A673 (cell line): ENCODE measurements around the gene DDA1. TPM values are rescaled to one million over a fixed set of nuclear protein-coding genes. Genes with fewer than 3 reads are reported as not detected.

ENCODE experiments used
- BruUV-seq: library from RNA; stranded (reverse); fragments of 400-500 nt; replicated peaks from 2 replicates; lab custom pipeline; 2021; lab: Mats Ljungman, UMichigan
- CTCF ChIA-PET: fragments of 300-600 bp; sonication (Branson Sonifier 250); formaldehyde crosslinking; loops from one replicate; lab custom pipeline; 2022; ENCODE audit warnings: antibody characterized with exemption; lab: Charles Lee
- POLR2A ChIA-PET: fragments of 300-600 bp; sonication (Branson Sonifier 250); formaldehyde crosslinking; loops from one replicate; lab custom pipeline; 2022; ENCODE audit warnings: antibody characterized with exemption; ENCODE audit not compliant: low non-redundant PET; lab: Charles Lee
- DNase-seq: peaks from one replicate; pipeline ENCODE4 v3.0.0-alpha.2; 2015; ENCODE audit warnings: low spot score
- H3K27ac ChIP-seq: fragments of 200-600 bp; sonication (generic); 2 replicates; pipeline ENCODE4 v1.5.1; 2016; ENCODE audit warnings: mixed run types, low read depth, mild to moderate bottlenecking, mixed read lengths, antibody characterized with exemption, low read length; ENCODE audit not compliant: poor library complexity, severe bottlenecking
- H3K27me3 ChIP-seq: fragments of 200-600 bp; sonication (generic); replicated peaks from 2 replicates; pipeline ENCODE4 v1.6.1; 2017; ENCODE audit warnings: mixed run types, low read depth, mild to moderate bottlenecking, mixed read lengths, antibody characterized with exemption, low read length; ENCODE audit not compliant: insufficient read depth, poor library complexity
- H3K36me3 ChIP-seq: fragments of 200-600 bp; sonication (generic); 2 replicates; pipeline ENCODE4 v1.6.1; 2016; ENCODE audit warnings: mixed run types, mild to moderate bottlenecking, mixed read lengths, antibody characterized with exemption, low read length; ENCODE audit not compliant: insufficient read depth, poor library complexity, severe bottlenecking
- H3K4me1 ChIP-seq: fragments of 200-600 bp; sonication (generic); 2 replicates; pipeline ENCODE4 v1.6.1; 2017; ENCODE audit warnings: mixed run types, mild to moderate bottlenecking, mixed read lengths, antibody characterized with exemption, low read length; ENCODE audit not compliant: insufficient read depth, poor library complexity, severe bottlenecking
- H3K4me3 ChIP-seq: fragments of 200-600 bp; sonication (generic); 2 replicates; pipeline ENCODE4 v1.5.1; 2016; ENCODE audit warnings: low read depth, mixed run types, mild to moderate bottlenecking, mixed read lengths, low read length; ENCODE audit not compliant: poor library complexity, severe bottlenecking
- H3K9me3 ChIP-seq: fragments of 200-600 bp; sonication (generic); 2 replicates; pipeline ENCODE4 v1.6.1; 2016; ENCODE audit warnings: mixed run types, low read depth, mild to moderate bottlenecking, mixed read lengths, antibody characterized with exemption, low read length; ENCODE audit not compliant: poor library complexity, severe bottlenecking
- EZH2 ChIP-seq: fragments of 200-600 bp; sonication (generic); IDR thresholded peaks from 2 replicates; pipeline ENCODE4 v1.6.1; 2017; ENCODE audit warnings: borderline replicate concordance, low read depth, mild to moderate bottlenecking, mixed read lengths, antibody characterized with exemption, low read length; ENCODE audit not compliant: poor library complexity, severe bottlenecking
- intact Hi-C: fragments of 100-400 bp; cut with micrococcal nuclease; formaldehyde crosslinking; loops from one replicate; pipeline ENCODE4 v1.10.0; 2022; ENCODE audit not compliant: unreplicated experiment
- total RNA-seq: library from RNA; stranded (reverse); gene quantifications from 2 replicates; pipeline ENCODE4 v1.2.3, GENCODE V29; 2021
- TF ChIP-seq, protein P1 (sequence below): fragments of 300-800, 200-600 bp; sonication (generic); conservative IDR thresholded peaks from 2 replicates; pipeline ENCODE4 v1.5.1; 2017; ENCODE audit warnings: low read depth, mild to moderate bottlenecking, antibody characterized with exemption, low read length, moderate library complexity, mixed read lengths

The DDA1 gene
- total RNA-seq, 1 experiment from 2014 or later: 68.5 TPM

DNA sequence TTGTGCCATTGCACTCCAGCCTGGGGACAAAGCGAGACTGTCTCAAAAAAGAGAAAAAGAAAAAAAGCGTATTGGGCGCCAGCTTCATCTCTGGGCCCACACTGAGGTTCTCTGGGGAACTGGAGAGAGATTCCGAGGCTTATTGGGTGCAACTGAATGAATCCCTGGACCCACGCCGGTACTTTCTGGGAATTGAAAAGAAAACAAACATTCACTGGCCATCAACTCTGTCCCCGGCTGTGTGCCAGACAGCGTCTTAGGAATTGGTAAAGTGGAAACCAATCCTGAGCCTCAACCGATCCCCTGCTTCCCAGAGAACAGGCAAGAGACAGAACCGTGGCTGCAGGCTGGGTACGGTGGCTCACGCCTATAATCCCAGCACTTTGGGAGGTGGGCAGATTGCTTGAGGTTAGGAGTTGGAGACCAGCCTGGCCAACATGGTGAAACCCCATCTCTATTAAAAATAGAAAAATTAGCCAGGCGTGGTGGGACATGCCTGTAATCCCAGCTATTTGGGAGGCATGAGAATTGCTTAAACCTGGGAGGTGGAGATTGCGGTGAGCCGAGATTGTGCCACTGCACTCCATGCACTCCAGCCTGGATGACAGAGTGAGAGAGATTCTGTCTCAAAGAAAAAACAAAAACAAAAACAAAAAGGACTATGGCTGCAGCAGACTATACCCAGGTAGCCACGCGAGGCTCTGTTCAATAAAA is 16.7 kb downstream of the DDA1 start:
- CTCF ChIA-PET: no interaction called here

DNA sequence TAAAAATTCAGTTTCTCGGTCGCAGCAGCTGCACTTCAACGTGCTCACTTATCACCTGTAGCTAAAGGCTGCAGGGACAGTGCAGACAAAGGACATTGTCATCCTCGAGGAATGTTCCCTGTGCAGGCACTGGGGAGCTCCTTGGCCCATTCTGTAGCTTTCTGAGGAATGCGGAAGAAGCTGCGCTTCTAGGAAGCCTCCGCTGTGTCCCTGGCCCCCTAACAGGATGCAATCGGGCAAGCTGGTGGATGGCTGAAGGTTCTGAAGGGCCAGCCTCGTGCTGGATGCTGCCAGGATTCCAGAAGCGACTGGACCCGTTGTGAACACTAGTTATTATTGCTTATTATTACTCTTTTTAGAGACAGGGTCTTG is 17.2 kb downstream of the DDA1 start:
- BruUV-seq: no TSS peak
- POLR2A ChIA-PET: interaction anchor here (1.0 kb wide), 1 partner anchor 9 kb away, joined by 4 read pairs; no protein-coding TSS in a partner anchor
- DNase-seq: no peak
- no peaks in the 10 kb centered on the region for H3K27me3 ChIP-seq
- no peaks in the 10 kb centered on the region for H3K4me1 ChIP-seq
- H3K4me3 ChIP-seq: no peak overlapping the region
- peaks cover 14% of the 10 kb centered on the region for H3K36me3 ChIP-seq
- CTCF ChIA-PET: no interaction called here
- no peak overlapping the region for H3K27ac ChIP-seq
- no peaks in the 10 kb centered on the region for H3K9me3 ChIP-seq
- TF ChIP-seq EZH2: no peak
- TF ChIP-seq, protein P1, sequence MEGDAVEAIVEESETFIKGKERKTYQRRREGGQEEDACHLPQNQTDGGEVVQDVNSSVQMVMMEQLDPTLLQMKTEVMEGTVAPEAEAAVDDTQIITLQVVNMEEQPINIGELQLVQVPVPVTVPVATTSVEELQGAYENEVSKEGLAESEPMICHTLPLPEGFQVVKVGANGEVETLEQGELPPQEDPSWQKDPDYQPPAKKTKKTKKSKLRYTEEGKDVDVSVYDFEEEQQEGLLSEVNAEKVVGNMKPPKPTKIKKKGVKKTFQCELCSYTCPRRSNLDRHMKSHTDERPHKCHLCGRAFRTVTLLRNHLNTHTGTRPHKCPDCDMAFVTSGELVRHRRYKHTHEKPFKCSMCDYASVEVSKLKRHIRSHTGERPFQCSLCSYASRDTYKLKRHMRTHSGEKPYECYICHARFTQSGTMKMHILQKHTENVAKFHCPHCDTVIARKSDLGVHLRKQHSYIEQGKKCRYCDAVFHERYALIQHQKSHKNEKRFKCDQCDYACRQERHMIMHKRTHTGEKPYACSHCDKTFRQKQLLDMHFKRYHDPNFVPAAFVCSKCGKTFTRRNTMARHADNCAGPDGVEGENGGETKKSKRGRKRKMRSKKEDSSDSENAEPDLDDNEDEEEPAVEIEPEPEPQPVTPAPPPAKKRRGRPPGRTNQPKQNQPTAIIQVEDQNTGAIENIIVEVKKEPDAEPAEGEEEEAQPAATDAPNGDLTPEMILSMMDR: no peak
- intact Hi-C loops: no loop called here

More for the DNA sequence above, 16.7 kb downstream of the DDA1 start:
- POLR2A ChIA-PET: interaction anchor here (1.0 kb wide), 1 partner anchor 10 kb away, joined by 4 read pairs; no protein-coding TSS in a partner anchor
- no peaks in the 10 kb centered on the region for H3K9me3 ChIP-seq
- no peaks in the 10 kb centered on the region for H3K4me1 ChIP-seq
- H3K4me3 ChIP-seq: no peak overlapping the region
- no peak for TF ChIP-seq EZH2
- TF ChIP-seq, protein P1: no peak
- no peaks in the 10 kb centered on the region for H3K27me3 ChIP-seq
- no TSS peak for BruUV-seq
- no peak overlapping the region for H3K27ac ChIP-seq
- DNase-seq: no peak
- peaks cover 14% of the 10 kb centered on the region for H3K36me3 ChIP-seq
- intact Hi-C loops: no loop called here

DNA sequence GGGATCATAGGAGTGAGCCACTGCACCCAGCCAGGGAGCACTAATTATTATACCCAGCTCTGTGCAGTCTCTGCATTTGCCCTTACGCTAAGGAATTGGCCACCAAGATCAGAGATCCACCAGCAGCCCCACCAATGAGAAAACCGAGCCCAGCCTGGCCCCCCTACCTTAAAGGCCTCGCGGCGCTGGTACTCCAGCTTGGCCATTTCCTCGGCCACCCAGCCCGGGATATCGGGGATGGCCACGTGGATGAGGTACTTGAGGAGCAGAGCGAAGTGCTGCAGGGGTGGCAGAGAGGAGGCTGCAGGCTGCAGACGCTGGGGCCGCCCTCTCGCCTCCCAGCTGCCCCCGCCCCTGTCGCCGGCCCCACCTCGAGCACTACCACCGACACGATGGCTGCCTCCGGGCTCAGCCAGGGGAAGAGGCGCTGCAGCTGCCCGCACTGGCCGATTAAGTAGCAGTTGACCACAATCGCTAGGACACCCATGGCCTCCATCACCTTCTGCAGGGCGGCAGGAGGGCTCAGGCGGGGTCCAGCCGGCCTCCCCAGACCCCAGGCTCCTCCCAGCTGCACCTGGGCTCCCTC is 17.8 kb downstream of the DDA1 start:
- Histone ChIP-seq H3K4me1 (no peaks in the 10 kb centered on the region), H3K9me3 (no peaks in the 10 kb centered on the region), H3K36me3 (peaks cover 14% of the 10 kb centered on the region), H3K4me3 (no peak overlapping the region), H3K27ac (no peak overlapping the region), H3K27me3 (no peaks in the 10 kb centered on the region)
- DNase-seq: no peak
- POLR2A ChIA-PET: interaction anchor here (1.0 kb wide), 1 partner anchor 9 kb away, joined by 4 read pairs; no protein-coding TSS in a partner anchor
- CTCF ChIA-PET: no interaction called here
- BruUV-seq: no TSS peak
- TF ChIP-seq, protein P1: no peak
- no peak for TF ChIP-seq EZH2
- intact Hi-C loops: no loop called here
